ENCODE data around the gene AFMID. TPM values are rescaled to one million over a fixed set of nuclear protein-coding genes. Genes with fewer than 3 reads are reported as not detected.
"Not testable (repeated sequence)": the region's sequence is repeated elsewhere in the genome, so short reads cannot be mapped to it uniquely, and the experiment has no call there.

The AFMID gene
- total RNA-seq, 1 experiment from 2014 or later, result 25.6 TPM

GRCh38 chr17:78219396-78220150 is 32.4 kb downstream of the AFMID start:
- no peak for DNase-seq (ENCODE audit: low read depth)

GRCh38 chr17:78223061-78223460 is 35.9 kb downstream of the AFMID start:
- DNase-seq (ENCODE audit: low read depth), result no peak

GRCh38 chr17:78223765-78224164 is 36.6 kb downstream of the AFMID start:
- no peak for DNase-seq (ENCODE audit: low read depth)

- no peak for DNase-seq (ENCODE audit: low read depth)
Observed at GRCh38 chr17:78224231-78225087, 37.3 kb downstream of the AFMID start.

GRCh38 chr17:78225088-78225865 is 38.1 kb downstream of the AFMID start:
- no peak for DNase-seq (ENCODE audit: low read depth)

GRCh38 chr17:78226055-78226758 is 39.0 kb downstream of the AFMID start:
- DNase-seq (ENCODE audit: low read depth), result no peak

- DNase-seq (ENCODE audit: low read depth), result peak; percentile 26
Observed at GRCh38 chr17:78226759-78227454, 39.7 kb downstream of the AFMID start.

GRCh38 chr17:78227455-78227916 is 40.3 kb downstream of the AFMID start:
- DNase-seq (ENCODE audit: low read depth), result peak; percentile 66

GRCh38 chr17:78228176-78228575 is 41.0 kb downstream of the AFMID start:
- DNase-seq (ENCODE audit: low read depth), result no peak

- no peak for DNase-seq (ENCODE audit: low read depth)
Observed at GRCh38 chr17:78230252-78230962, 43.2 kb downstream of the AFMID start.

- DNase-seq (ENCODE audit: low read depth), result no peak
Observed at GRCh38 chr17:78230996-78231935, 44.1 kb downstream of the AFMID start, which contains the start of gene TMEM235. TMEM235 (plus strand) TSS chr17:78231631; CDS start chr17:78232024, 393 bp downstream.

- no peak for DNase-seq (ENCODE audit: low read depth)
Observed at GRCh38 chr17:78231991-78232858, 45.1 kb downstream of the AFMID start.

GRCh38 chr17:78232859-78233173 is 45.7 kb downstream of the AFMID start:
- DNase-seq (ENCODE audit: low read depth), result no peak

GRCh38 chr17:78233678-78234077 is 46.5 kb downstream of the AFMID start:
- no peak for DNase-seq (ENCODE audit: low read depth)

- no peak for DNase-seq (ENCODE audit: low read depth)
Observed at GRCh38 chr17:78234261-78234865, 47.2 kb downstream of the AFMID start.

GRCh38 chr17:78235022-78235421 is 47.9 kb downstream of the AFMID start:
- not testable (repeated sequence) for DNase-seq (ENCODE audit: low read depth)

GRCh38 chr17:78235885-78236284 is 48.7 kb downstream of the AFMID start:
- DNase-seq (ENCODE audit: low read depth), result no peak

Measured in LHCN-M2 (cell line).